Measurements from ENCODE around the gene MOB3B. TPM values are rescaled to one million over a fixed set of nuclear protein-coding genes. Genes with fewer than 3 reads are reported as not detected.

MOB3B gene
- total RNA-seq, 3 donors from 2014 or later = 12.8 to 19.3 (median 13.1) TPM

DNA sequence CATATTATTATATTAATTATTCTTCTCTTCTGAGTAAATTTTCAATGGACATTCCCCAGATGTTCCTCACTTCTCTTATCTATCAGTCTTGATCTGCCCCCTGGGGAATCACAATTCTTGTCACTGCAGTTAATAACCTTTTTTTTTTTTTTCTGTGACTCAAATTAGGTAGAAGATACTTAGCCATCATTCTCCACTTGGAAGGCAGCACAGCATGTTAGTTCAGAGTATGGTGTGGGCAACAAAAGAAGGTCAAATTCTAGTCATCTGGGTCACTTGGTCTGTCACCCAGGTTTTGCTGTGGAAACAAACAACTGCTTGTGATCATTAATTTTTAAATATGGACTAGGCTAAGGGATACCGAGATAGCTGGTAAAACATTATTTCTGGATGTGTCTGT is 8.1 kb upstream of the MOB3B start:
- Histone ChIP-seq H3K4me3 (no peak overlapping the region), H3K27me3 (no peaks in the 10 kb centered on the region), H3K9me3 (no peaks in the 10 kb centered on the region), H3K4me1 (peaks cover 3 to 32% of the 10 kb centered on the region in 2 donors), H3K36me3 (no peaks in the 10 kb centered on the region), H3K27ac (peak overlapping the region; percentile 91 to 94)
- intact Hi-C loops (cut with DNase I; ENCODE audit: low total_unique reads) = loop anchor here (5.0 to 10.0 kb wide), 2 partner anchors 93 to 580 kb away; partner anchors contain the start of gene IFT74
- DNase-seq (ENCODE audit: low spot score in 2 of 2) = no peak
- TF ChIP-seq, protein P1, sequence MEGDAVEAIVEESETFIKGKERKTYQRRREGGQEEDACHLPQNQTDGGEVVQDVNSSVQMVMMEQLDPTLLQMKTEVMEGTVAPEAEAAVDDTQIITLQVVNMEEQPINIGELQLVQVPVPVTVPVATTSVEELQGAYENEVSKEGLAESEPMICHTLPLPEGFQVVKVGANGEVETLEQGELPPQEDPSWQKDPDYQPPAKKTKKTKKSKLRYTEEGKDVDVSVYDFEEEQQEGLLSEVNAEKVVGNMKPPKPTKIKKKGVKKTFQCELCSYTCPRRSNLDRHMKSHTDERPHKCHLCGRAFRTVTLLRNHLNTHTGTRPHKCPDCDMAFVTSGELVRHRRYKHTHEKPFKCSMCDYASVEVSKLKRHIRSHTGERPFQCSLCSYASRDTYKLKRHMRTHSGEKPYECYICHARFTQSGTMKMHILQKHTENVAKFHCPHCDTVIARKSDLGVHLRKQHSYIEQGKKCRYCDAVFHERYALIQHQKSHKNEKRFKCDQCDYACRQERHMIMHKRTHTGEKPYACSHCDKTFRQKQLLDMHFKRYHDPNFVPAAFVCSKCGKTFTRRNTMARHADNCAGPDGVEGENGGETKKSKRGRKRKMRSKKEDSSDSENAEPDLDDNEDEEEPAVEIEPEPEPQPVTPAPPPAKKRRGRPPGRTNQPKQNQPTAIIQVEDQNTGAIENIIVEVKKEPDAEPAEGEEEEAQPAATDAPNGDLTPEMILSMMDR (IDR thresholded peaks at IDR 0.05) = no peak
- no peak for TF ChIP-seq POLR2AphosphoS5 (IDR thresholded peaks at IDR 0.05)
- no peak for TF ChIP-seq POLR2A (IDR thresholded peaks at IDR 0.05)

DNA sequence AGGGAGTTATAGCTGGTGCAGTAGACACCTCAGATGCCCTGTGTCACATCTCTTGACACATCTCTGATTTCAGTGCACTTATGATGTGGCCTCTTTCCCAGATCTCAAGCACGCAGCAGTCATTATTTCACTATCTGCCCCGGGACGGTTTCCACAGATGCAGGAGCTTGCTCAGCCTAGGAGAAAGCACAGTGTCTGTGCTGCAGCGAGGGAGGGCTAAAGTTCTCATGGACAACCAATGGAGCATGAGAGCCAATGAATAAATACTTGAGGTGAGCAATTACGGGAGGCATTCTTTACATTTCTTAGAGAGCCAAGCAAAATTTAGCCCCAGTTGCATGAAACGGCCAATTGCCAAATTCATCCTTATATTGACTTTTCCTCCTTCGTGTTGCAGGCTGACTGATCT is 7.4 kb upstream of the MOB3B start:
- no peaks in the 10 kb centered on the region for H3K27me3 ChIP-seq
- H3K27ac ChIP-seq = peak overlapping the region; percentile 21 to 94
- peaks cover 3 to 26% of the 10 kb centered on the region in 2 donors for H3K4me1 ChIP-seq
- H3K36me3 ChIP-seq = no peaks in the 10 kb centered on the region
- no peak for TF ChIP-seq POLR2AphosphoS5 (IDR thresholded peaks at IDR 0.05)
- TF ChIP-seq, protein P1 (IDR thresholded peaks at IDR 0.05) = no peak
- H3K4me3 ChIP-seq = no peak overlapping the region
- DNase-seq (ENCODE audit: low spot score in 2 of 2) = no peak
- intact Hi-C loops (cut with DNase I; ENCODE audit: low total_unique reads) = loop anchor here (5.0 to 10.0 kb wide), 2 partner anchors 92 to 580 kb away; partner anchors contain the start of gene IFT74
- H3K9me3 ChIP-seq = no peaks in the 10 kb centered on the region

DNA sequence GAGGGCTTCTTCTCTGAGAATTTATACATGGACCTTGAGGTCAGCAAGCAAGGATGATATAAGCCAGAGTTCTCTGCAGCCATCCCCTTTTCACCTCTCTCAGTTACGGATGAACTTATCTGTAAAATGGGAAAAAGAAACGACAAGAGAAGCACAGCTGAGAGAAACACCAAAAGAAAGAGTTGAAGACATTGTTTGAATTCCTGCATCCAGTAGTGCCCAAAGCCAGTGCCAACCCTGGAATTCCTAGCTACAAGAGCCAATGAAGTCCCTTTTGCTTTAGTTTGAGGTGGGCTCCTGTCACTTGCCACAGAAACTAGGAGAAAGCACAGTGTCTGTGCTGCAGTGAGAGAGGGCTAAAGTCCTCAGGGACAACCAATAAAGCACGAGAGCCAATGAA is 6.6 kb upstream of the MOB3B start:
- H3K9me3 ChIP-seq = no peaks in the 10 kb centered on the region
- H3K36me3 ChIP-seq = no peaks in the 10 kb centered on the region
- peak overlapping the region; percentile 70 to 94 for H3K27ac ChIP-seq
- TF ChIP-seq POLR2A (IDR thresholded peaks at IDR 0.05) (no peak), POLR2AphosphoS5 (IDR thresholded peaks at IDR 0.05) (no peak)
- TF ChIP-seq, protein P1 (IDR thresholded peaks at IDR 0.05) = no peak
- H3K4me1 ChIP-seq = peaks cover 3 to 26% of the 10 kb centered on the region in 2 donors
- intact Hi-C loops (cut with DNase I; ENCODE audit: low total_unique reads) = loop anchor here (5.0 to 10.0 kb wide), 2 partner anchors 91 to 579 kb away; partner anchors contain the start of gene IFT74
- no peaks in the 10 kb centered on the region for H3K27me3 ChIP-seq
- H3K4me3 ChIP-seq = no peak overlapping the region
- no peak for DNase-seq (ENCODE audit: low spot score in 2 of 2)

DNA sequence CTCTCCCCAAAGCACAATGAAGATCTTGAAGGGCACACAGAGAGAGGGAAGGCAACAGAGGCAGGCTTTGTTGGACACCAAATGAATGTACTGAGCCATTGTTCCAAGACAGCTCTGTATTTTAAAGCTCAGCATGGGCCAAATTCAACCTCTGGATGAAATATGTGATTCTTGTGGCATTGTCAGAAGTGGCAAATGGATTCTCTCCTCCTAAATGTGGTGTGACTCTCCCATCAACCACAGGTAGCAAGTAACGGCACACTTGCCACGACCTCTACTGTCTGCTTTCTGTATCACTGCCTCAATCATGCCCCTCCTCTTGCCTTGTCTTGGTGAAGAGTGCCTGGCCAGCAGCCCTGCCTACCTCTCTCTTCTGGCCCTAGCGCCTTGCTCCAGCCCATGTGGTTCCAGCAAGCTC is 6.1 kb upstream of the MOB3B start:
- peak overlapping the region; percentile 70 to 94 for H3K27ac ChIP-seq
- intact Hi-C loops (cut with DNase I; ENCODE audit: low total_unique reads) = loop anchor here (5.0 to 10.0 kb wide), 2 partner anchors 91 to 578 kb away; partner anchors contain the start of gene IFT74
- H3K9me3 ChIP-seq = no peaks in the 10 kb centered on the region
- no peak overlapping the region for H3K4me3 ChIP-seq
- no peak for DNase-seq (ENCODE audit: low spot score in 2 of 2)
- no peaks in the 10 kb centered on the region for H3K27me3 ChIP-seq
- TF ChIP-seq POLR2A (IDR thresholded peaks at IDR 0.05) (no peak), POLR2AphosphoS5 (IDR thresholded peaks at IDR 0.05) (no peak)
- TF ChIP-seq, protein P1 (IDR thresholded peaks at IDR 0.05) = no peak
- H3K36me3 ChIP-seq = no peaks in the 10 kb centered on the region
- peaks cover 3 to 22% of the 10 kb centered on the region in 2 donors for H3K4me1 ChIP-seq

DNA sequence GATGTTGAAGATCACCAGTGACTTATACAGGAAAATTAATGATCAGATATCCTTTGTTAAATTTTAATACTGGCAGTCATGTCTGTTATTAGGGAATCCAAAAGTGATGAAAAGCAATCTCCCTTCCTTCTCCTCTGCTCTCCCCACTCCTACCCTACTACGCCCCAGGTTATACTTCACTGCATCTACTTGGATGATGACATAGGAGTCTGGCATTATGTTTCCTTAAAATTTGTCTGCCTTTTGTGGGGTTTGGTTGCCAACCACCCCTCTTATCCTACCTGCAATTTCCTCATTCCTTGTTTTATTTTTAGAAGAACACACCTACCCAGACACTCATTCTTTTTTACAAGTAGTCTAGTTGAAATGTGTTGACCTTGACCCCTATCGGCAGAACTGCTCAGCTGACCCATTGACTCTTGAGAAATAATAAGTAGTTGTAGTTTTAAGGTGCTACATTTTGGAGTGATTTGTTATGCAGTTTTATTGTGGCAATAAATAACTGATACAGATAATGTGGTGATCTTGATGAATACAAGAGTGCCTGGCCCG is 5.1 kb upstream of the MOB3B start:
- Histone ChIP-seq H3K27ac (peak overlapping the region; percentile 75 to 77), H3K4me1 (peaks cover 3 to 17% of the 10 kb centered on the region in 2 donors), H3K36me3 (no peaks in the 10 kb centered on the region), H3K4me3 (no peak overlapping the region), H3K27me3 (no peaks in the 10 kb centered on the region), H3K9me3 (no peaks in the 10 kb centered on the region)
- TF ChIP-seq, protein P1 (IDR thresholded peaks at IDR 0.05) = no peak
- TF ChIP-seq POLR2A (IDR thresholded peaks at IDR 0.05) (no peak), POLR2AphosphoS5 (IDR thresholded peaks at IDR 0.05) (no peak)
- intact Hi-C loops (cut with DNase I; ENCODE audit: low total_unique reads) = loop anchor here (5.0 to 10.0 kb wide), 3 partner anchors 90 to 577 kb away; partner anchors contain the start of gene IFT74
- DNase-seq (ENCODE audit: low spot score in 2 of 2) = no peak
